GM20000 (cell line): ENCODE data around the gene GSTO2.

Experiments used
- DNase-seq: peaks from one replicate; pipeline ENCODE4 v3.0.0; 2012; ENCODE audit warnings: low spot score
- CTCF ChIP-seq: IDR thresholded peaks from 2 replicates; pipeline ENCODE4 v1.5.1; 2012; ENCODE audit warnings: mild to moderate bottlenecking, control low read depth; ENCODE audit errors: extremely low read depth, missing control alignments

Gene GSTO2

GRCh38 chr10:104284846-104285245, 15.9 kb downstream of the GSTO2 start:
- TF ChIP-seq CTCF, result no peak
- no peak for DNase-seq

- no peak for TF ChIP-seq CTCF
- no peak for DNase-seq
Measured at GRCh38 chr10:104286939-104287338, 18.0 kb downstream of the GSTO2 start.

GRCh38 chr10:104288355-104288754, 19.4 kb downstream of the GSTO2 start:
- no peak for TF ChIP-seq CTCF

GRCh38 chr10:104291439-104291951, 22.5 kb downstream of the GSTO2 start:
- TF ChIP-seq CTCF, result peak; percentile 93
- DNase-seq, result peak; percentile 89

More at GRCh38 chr10:104288355-104288754, 19.4 kb downstream of the GSTO2 start:
- DNase-seq, result no peak

- TF ChIP-seq CTCF, result no peak
- DNase-seq, result no peak
Measured at GRCh38 chr10:104293011-104293410, 24.0 kb downstream of the GSTO2 start.

- TF ChIP-seq CTCF, result no peak
Measured at GRCh38 chr10:104293781-104294321, 24.9 kb downstream of the GSTO2 start.

GRCh38 chr10:104296687-104297436, 27.9 kb downstream of the GSTO2 start:
- DNase-seq, result no peak
- no peak for TF ChIP-seq CTCF

More at GRCh38 chr10:104293781-104294321, 24.9 kb downstream of the GSTO2 start:
- no peak for DNase-seq
